SK-N-SH (cell line): ENCODE measurements around the gene ETHE1. TPM values are rescaled to one million over a fixed set of nuclear protein-coding genes. Genes with fewer than 3 reads are reported as not detected.

ENCODE experiments used
- CTCF ChIA-PET: fragments of 300-600, 350-600 bp; formaldehyde crosslinking; extraction: SDS; loops from one replicate; lab custom pipeline; 2021; lab: Yijun Ruan, JAX
- POLR2A ChIA-PET: fragments of 350-600 bp; sonication (Branson Sonifier 250); formaldehyde crosslinking; extraction: SDS; loops from one replicate; lab custom pipeline; 2020; ENCODE audit warnings: antibody characterized with exemption, inconsistent platforms; lab: Yijun Ruan, JAX
- DNase-seq: peaks from one replicate; pipeline ENCODE4 v3.0.0; 2012
- H2AFZ ChIP-seq: fragments of 200-600 bp; sonication (generic); 2 replicates; pipeline ENCODE4 v1.8.1; 2016; ENCODE audit warnings: antibody characterized with exemption, mild to moderate bottlenecking, low read depth
- H3F3A ChIP-seq: fragments of 200-600 bp; sonication (generic); replicated peaks from 2 replicates; pipeline ENCODE3; 2016; ENCODE audit warnings: antibody characterized with exemption, mild to moderate bottlenecking; ENCODE audit not compliant: insufficient read depth
- H3K27ac ChIP-seq, 2 experiments: fragments of 200-500 bp in 1 of 2; fragments of 200-600 bp in 1 of 2; sonication (Bioruptor generic) in 1 of 2; sonication (generic), shearing (Covaris generic) in 1 of 2; 2 replicates each; pipeline versions ENCODE4 v1.5.1 to v1.6.1; 2014 to 2016; ENCODE audit warnings: low read depth in 2 of 2, inconsistent platforms in 1 of 2, low read length in 1 of 2, mild to moderate bottlenecking in 1 of 2, mixed read lengths in 1 of 2
- H3K27me3 ChIP-seq: fragments of 200-600 bp; sonication (generic), shearing (Covaris generic); 2 replicates; pipeline ENCODE4 v1.6.1; 2016; ENCODE audit warnings: mixed run types; ENCODE audit not compliant: insufficient read depth
- H3K36me3 ChIP-seq, 2 experiments: fragments of 200-500 bp in 1 of 2; fragments of 200-600 bp in 1 of 2; sonication (Bioruptor generic) in 1 of 2; sonication (generic) in 1 of 2; replicated peaks in 1 of 2; 2 replicates each; pipeline versions ENCODE3 to v1.5.1; 2014 to 2016; ENCODE audit warnings: low read length in 1 of 2, mild to moderate bottlenecking in 1 of 2; ENCODE audit not compliant: insufficient read depth in 2 of 2, control insufficient read depth in 1 of 2
- H3K4me1 ChIP-seq, 2 experiments: fragments of 200-500 bp in 1 of 2; fragments of 200-600 bp in 1 of 2; sonication (Bioruptor generic) in 1 of 2; sonication (generic), shearing (Covaris generic) in 1 of 2; 2 replicates each; pipeline versions ENCODE4 v1.5.1 to v1.6.1; 2014 to 2016; ENCODE audit warnings: low read depth in 1 of 2, low read length in 1 of 2, mixed run types in 1 of 2; ENCODE audit not compliant: insufficient read depth in 2 of 2, control insufficient read depth in 1 of 2
- H3K4me2 ChIP-seq: fragments of 200-600 bp; sonication (generic), shearing (Covaris generic); 2 replicates; pipeline ENCODE4 v1.6.1; 2017; ENCODE audit warnings: mixed run types
- H3K4me3 ChIP-seq, 2 experiments: fragments of 200-500 bp in 1 of 2; fragments of 200-600 bp in 1 of 2; sonication (Bioruptor generic) in 1 of 2; sonication (generic), shearing (Covaris generic) in 1 of 2; 2 replicates each; pipeline versions ENCODE4 v1.5.1 to v1.8.1; 2014 to 2016; ENCODE audit warnings: low read depth in 2 of 2, inconsistent platforms in 1 of 2, low read length in 1 of 2, mild to moderate bottlenecking in 1 of 2, mixed read lengths in 1 of 2, moderate library complexity in 1 of 2
- H3K79me2 ChIP-seq: fragments of 200-600 bp; sonication (generic); 2 replicates; pipeline ENCODE4 v1.8.1; 2017; ENCODE audit warnings: mild to moderate bottlenecking; ENCODE audit not compliant: insufficient read depth
- H3K9ac ChIP-seq: fragments of 200-600 bp; sonication (generic); 2 replicates; pipeline ENCODE4 v1.6.1; 2017; ENCODE audit warnings: mixed run types
- H3K9me2 ChIP-seq: fragments of 200-600 bp; sonication (generic); 2 replicates; pipeline ENCODE4 v1.6.1; 2017; ENCODE audit warnings: mixed run types
- H3K9me3 ChIP-seq: fragments of 200-600 bp; sonication (generic); 2 replicates; pipeline ENCODE4 v1.6.1; 2017; ENCODE audit warnings: mixed run types, mild to moderate bottlenecking, moderate library complexity
- H4K20me1 ChIP-seq: fragments of 200-600 bp; sonication (generic); 2 replicates; pipeline ENCODE4 v1.6.1; 2017; ENCODE audit warnings: mild to moderate bottlenecking, mixed run types; ENCODE audit not compliant: insufficient read depth
- CHD2 ChIP-seq: fragments of 150-350 bp; IDR thresholded peaks from 2 replicates; pipeline ENCODE4 v1.6.1; 2018; ENCODE audit warnings: low read length; ENCODE audit not compliant: partially characterized antibody
- CTCF ChIP-seq: fragments of 200-600 bp; sonication (generic); IDR thresholded peaks from 2 replicates; pipeline ENCODE4 v1.6.1; 2017; ENCODE audit warnings: antibody characterized with exemption, mild to moderate bottlenecking, moderate library complexity
- EP300 ChIP-seq, 2 experiments: IDR thresholded peaks; 2 replicates each; pipeline versions ENCODE4 v1.4.0 to v1.6.1; 2012; ENCODE audit warnings: borderline replicate concordance in 1 of 2, low read depth in 1 of 2, low read length in 1 of 2
- MAX ChIP-seq: IDR thresholded peaks from 2 replicates; pipeline ENCODE4 v1.4.0; 2012; ENCODE audit warnings: low read depth
- POLR2AphosphoS5 ChIP-seq: IDR thresholded peaks from 2 replicates; pipeline ENCODE4 v1.6.1; 2012; ENCODE audit warnings: low read depth, low read length
- RAD21 ChIP-seq: IDR thresholded peaks from 2 replicates; pipeline ENCODE4 v1.6.1; 2012; ENCODE audit warnings: mild to moderate bottlenecking, low read length
- REST ChIP-seq: IDR thresholded peaks from 2 replicates; pipeline ENCODE4 v1.6.1; 2012; ENCODE audit warnings: mild to moderate bottlenecking, low read depth, low read length, moderate library complexity
- RFX5 ChIP-seq: IDR thresholded peaks from 2 replicates; pipeline ENCODE4 v1.6.1; 2012; ENCODE audit warnings: mild to moderate bottlenecking, improper control_type of control experiment, low read length
- TAF1 ChIP-seq: IDR thresholded peaks from 2 replicates; pipeline ENCODE4 v1.6.1; 2012; ENCODE audit warnings: low read depth, mild to moderate bottlenecking, low read length, moderate library complexity, borderline replicate concordance
- YY1 ChIP-seq: IDR thresholded peaks from 2 replicates; pipeline ENCODE4 v1.4.0; 2012; ENCODE audit warnings: low read depth, mild to moderate bottlenecking
- WGBS: methylation state at CpG from one replicate; pipeline ENCODE4 v1.1.6; 2017; ENCODE audit warnings: low lambda C conversion rate; 5-methylcytosine and 5-hydroxymethylcytosine counted together
- polyA plus RNA-seq, 3 experiments: library from polyadenylated mRNA; depleted of rRNA; stranded (reverse); fragments of >200 nt; gene quantifications; 2 replicates each; pipeline ENCODE4 v1.2.3, GENCODE V29; 2012

Gene ETHE1
- polyA plus RNA-seq, 1 of the 3 experiments (the other 2 are of a cell fraction): 86.2 TPM

- DNase-seq: no peak
- H3K4me2 ChIP-seq: peak overlapping the region; percentile 90
- CTCF ChIA-PET: interaction anchor here (0.8 to 3.0 kb wide), 6 partner anchors 12 to 69 kb away, joined by 3 to 16 read pairs (median 5); partner anchors contain the start of gene PHLDB3
- no peaks in the 10 kb centered on the region for H4K20me1 ChIP-seq
- WGBS: 37% methylated on average over 15 of the region's 33 CpGs
- H2AFZ ChIP-seq: peak overlapping the region; percentile 92
- H3K27me3 ChIP-seq: no peaks in the 10 kb centered on the region
- peak overlapping the region; percentile 65 to 88 for H3K4me3 ChIP-seq
- H3K9ac ChIP-seq: no peak overlapping the region
- TF ChIP-seq POLR2AphosphoS5 (no peak), MAX (peak; percentile 61), CHD2 (no peak)
- TF ChIP-seq, all 33 proteins: peak for 1
- Histone ChIP-seq H3K36me3 (no peaks in the 10 kb centered on the region), H3K9me2 (no peaks in the 10 kb centered on the region), H3K4me1 (peaks cover 1 to 10% of the 10 kb centered on the region in 2 experiments; a peak in 2 of 4 replicates), H3K9me3 (no peaks in the 10 kb centered on the region), H3K79me2 (no peaks in the 10 kb centered on the region), H3F3A (peaks cover 8% of the 10 kb centered on the region), H3K27ac (no peak overlapping the region)
- POLR2A ChIA-PET: interaction anchor here (1.3 to 1.4 kb wide), 2 partner anchors 11 to 66 kb away, joined by 3 to 5 read pairs; no protein-coding TSS in a partner anchor
These were observed 64.1 kb downstream of the ETHE1 start for GRCh38 chr19:43462785-43463380.

DNA sequence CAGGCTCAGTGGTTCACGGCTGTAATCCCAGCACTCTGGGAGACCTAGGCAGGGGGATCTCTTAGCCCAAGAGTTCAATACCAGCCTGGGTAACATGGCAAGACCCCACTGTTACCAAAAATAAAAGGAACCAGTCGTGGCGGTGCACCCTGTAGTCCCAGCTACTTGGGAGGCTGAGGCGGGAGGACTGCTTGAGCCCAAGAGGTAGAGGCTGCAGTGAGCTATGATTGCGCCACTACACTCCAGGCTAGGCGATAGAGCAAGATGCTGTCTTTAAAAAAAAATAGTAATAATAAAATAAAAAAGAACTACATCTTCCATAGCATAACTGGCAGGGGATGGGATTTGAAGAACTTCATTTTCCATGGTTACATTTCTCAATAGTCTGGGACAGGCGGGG lies 64.6 kb downstream of the ETHE1 start:
- CTCF ChIA-PET: interaction anchor here (1.1 to 3.0 kb wide), 3 partner anchors 12 to 43 kb away, joined by 3 to 16 read pairs (median 10); partner anchors contain the start of gene PHLDB3
- H3K4me1 ChIP-seq: peaks cover 5 to 10% of the 10 kb centered on the region in 2 experiments; a peak in 2 of 4 replicates
- H3K36me3 ChIP-seq: no peaks in the 10 kb centered on the region
- TF ChIP-seq POLR2AphosphoS5 (no peak), RAD21 (no peak), CTCF (no peak), CHD2 (no peak), MAX (no peak), EP300 (IDR thresholded peaks at IDR 0.05; ENCODE audit: borderline replicate concordance in 1 of 2, low read depth in 1 of 2, low read length in 1 of 2) (no peak), TAF1 (no peak), REST (no peak), RFX5 (no peak), YY1 (no peak)
- no peak overlapping the region for H2AFZ ChIP-seq
- no peak overlapping the region; the same call in 1 of the 2 replicates for H3K4me2 ChIP-seq
- H3K4me3 ChIP-seq: no peak overlapping the region
- 90% methylated on average over 7 of the region's 7 CpGs for WGBS
- no peak overlapping the region for H3K9ac ChIP-seq
- H3K9me2 ChIP-seq: no peaks in the 10 kb centered on the region
- H3K9me3 ChIP-seq: no peaks in the 10 kb centered on the region
- H3K27ac ChIP-seq: no peak overlapping the region
- peaks cover 8% of the 10 kb centered on the region for H3F3A ChIP-seq
- DNase-seq: no peak
- POLR2A ChIA-PET: no interaction called here
- no peaks in the 10 kb centered on the region for H4K20me1 ChIP-seq
- no peaks in the 10 kb centered on the region for H3K27me3 ChIP-seq
- no peaks in the 10 kb centered on the region for H3K79me2 ChIP-seq
